Natural killer cell (primary cell): ENCODE measurements around the gene EXOC6B. TPM values are rescaled to one million over a fixed set of nuclear protein-coding genes. Genes with fewer than 3 reads are reported as not detected.

Experiments used
- ATAC-seq, 3 donors: fragments of 150-1000 bp in 2 of 3; fragments of 200-7000 bp in 1 of 3; cut with Tn5 transposase; 1 replicate in 1 of 3; 2 replicates in 2 of 3; pipeline ENCODE4 v1.10.0; 2021; ENCODE audit warnings: mild to moderate bottlenecking in 2 of 3, moderate library complexity in 2 of 3
- DNase-seq, 2 donors: peaks; one replicate each; pipeline versions ENCODE4 v3.0.0 to v3.0.0-alpha.2; 2013 to 2021; ENCODE audit warnings: mixed read lengths in 1 of 2
- H3K27ac ChIP-seq: one replicate; pipeline ENCODE4 v1.5.1; 2013; ENCODE audit warnings: mild to moderate bottlenecking, low read length
- H3K27me3 ChIP-seq: one replicate; pipeline ENCODE4 v1.6.1; 2013; ENCODE audit warnings: low read length; ENCODE audit not compliant: control insufficient read depth, insufficient read depth
- H3K36me3 ChIP-seq: one replicate; pipeline ENCODE4 v1.6.1; 2013; ENCODE audit warnings: low read length; ENCODE audit not compliant: control insufficient read depth, insufficient read depth
- H3K4me1 ChIP-seq: one replicate; pipeline ENCODE4 v1.6.1; 2013; ENCODE audit warnings: low read length; ENCODE audit not compliant: control insufficient read depth, insufficient read depth
- H3K4me3 ChIP-seq: one replicate; pipeline ENCODE4 v1.5.1; 2013; ENCODE audit warnings: low read length
- H3K9me3 ChIP-seq: one replicate; pipeline ENCODE4 v1.6.1; 2013; ENCODE audit warnings: low read length; ENCODE audit not compliant: control insufficient read depth, insufficient read depth
- H3K27ac Mint-ChIP-seq, 2 donors: one replicate each; pipeline ENCODE4 v1.8.0; 2022; ENCODE audit warnings: mild to moderate bottlenecking in 2 of 2, mixed read lengths in 2 of 2, moderate library complexity in 1 of 2
- H3K27me3 Mint-ChIP-seq, 2 donors: one replicate each; pipeline ENCODE4 v1.8.0; 2022; ENCODE audit warnings: low read depth in 2 of 2, mixed read lengths in 2 of 2
- H3K36me3 Mint-ChIP-seq: one replicate; pipeline ENCODE4 v1.8.0; 2022; ENCODE audit warnings: mixed read lengths
- H3K4me1 Mint-ChIP-seq, 2 donors: one replicate each; pipeline ENCODE4 v1.8.0; 2022; ENCODE audit warnings: mixed read lengths in 2 of 2
- H3K4me3 Mint-ChIP-seq: one replicate; pipeline ENCODE4 v1.8.0; 2022; ENCODE audit warnings: mild to moderate bottlenecking, moderate library complexity, mixed read lengths
- H3K9me3 Mint-ChIP-seq, 2 donors: one replicate each; pipeline ENCODE4 v1.8.0; 2022; ENCODE audit warnings: mixed read lengths in 2 of 2
- CTCF ChIP-seq: fragments of 200-600 bp; IDR thresholded peaks from one replicate; pipeline ENCODE4 v1.8.0; 2022; ENCODE audit warnings: antibody characterized with exemption
- WGBS: methylation state at CpG from one replicate; pipeline ENCODE4 v1.1.7; 2013; ENCODE audit warnings: missing lambda C conversion rate; ENCODE audit not compliant: insufficient coverage; 5-methylcytosine and 5-hydroxymethylcytosine counted together
- intact Hi-C: fragments of 100-400 bp; cut with micrococcal nuclease; formaldehyde crosslinking; loops from one replicate; pipeline ENCODE4 v1.14.2; 2022
- total RNA-seq, 4 donors: library from RNA; stranded (reverse); fragments of 120-200 nt in 1 of 4; gene quantifications; one replicate each; pipeline versions ENCODE4 v1.2.3 to v1.2.4, GENCODE V29; 2013 to 2022

EXOC6B gene
- total RNA-seq, 3 donors from 2014 or later (not counting 1 experiment from before 2014, with no cell fraction given), result 16.6 to 17.2 (median 17.1) TPM

- intact Hi-C loops, result no loop called here
- Mint-ChIP-seq H3K4me3 (no peak overlapping the region), H3K36me3 (peaks cover 5% of the 10 kb centered on the region), H3K9me3 (peaks cover 2 to 8% of the 10 kb centered on the region in 2 donors), H3K27me3 (no peaks in the 10 kb centered on the region), H3K27ac (no peak overlapping the region), H3K4me1 (no peaks in the 10 kb centered on the region)
- peaks cover 4% of the 10 kb centered on the region for H3K9me3 ChIP-seq
- ATAC-seq (no peak), DNase-seq (no peak)
- no peaks in the 10 kb centered on the region for H3K27me3 ChIP-seq
- no peak overlapping the region for H3K4me3 ChIP-seq
- TF ChIP-seq CTCF, result no peak
- WGBS, result 100% methylated on average over 1 of the region's 2 CpGs
- H3K27ac ChIP-seq, result no peak overlapping the region
- H3K4me1 ChIP-seq, result no peaks in the 10 kb centered on the region
- H3K36me3 ChIP-seq, result no peaks in the 10 kb centered on the region
Measured at GRCh38 chr2:72361521-72361920, 464.3 kb downstream of the EXOC6B start.

GRCh38 chr2:72361042-72361441 is 464.8 kb downstream of the EXOC6B start:
- no CpG with 5 or more reads among the region's 1 CpG for WGBS
- intact Hi-C loops, result no loop called here

GRCh38 chr2:72350852-72351251 is 475.0 kb downstream of the EXOC6B start:
- ATAC-seq, result no peak
- 80% methylated on average over 1 of the region's 2 CpGs for WGBS
- H3K9me3 Mint-ChIP-seq, result peaks cover 2 to 3% of the 10 kb centered on the region in 2 donors

More at GRCh38 chr2:72361042-72361441, 464.8 kb downstream of the EXOC6B start:
- Histone ChIP-seq H3K36me3 (no peaks in the 10 kb centered on the region), H3K4me1 (no peaks in the 10 kb centered on the region), H3K27ac (no peak overlapping the region), H3K27me3 (no peaks in the 10 kb centered on the region), H3K4me3 (no peak overlapping the region), H3K9me3 (peaks cover 4% of the 10 kb centered on the region)
- H3K9me3 Mint-ChIP-seq, result peaks cover 2 to 4% of the 10 kb centered on the region in 2 donors
- no peak for ATAC-seq
- TF ChIP-seq CTCF, result no peak
- H3K4me3 Mint-ChIP-seq, result no peak overlapping the region
- H3K27me3 Mint-ChIP-seq, result no peaks in the 10 kb centered on the region
- no peaks in the 10 kb centered on the region for H3K4me1 Mint-ChIP-seq
- peaks cover 5% of the 10 kb centered on the region for H3K36me3 Mint-ChIP-seq
- no peak overlapping the region for H3K27ac Mint-ChIP-seq
- no peak for DNase-seq

More at GRCh38 chr2:72350852-72351251, 475.0 kb downstream of the EXOC6B start:
- no peak overlapping the region for H3K27ac Mint-ChIP-seq
- H3K27me3 Mint-ChIP-seq, result no peaks in the 10 kb centered on the region
- H3K4me3 Mint-ChIP-seq, result no peak overlapping the region
- H3K36me3 Mint-ChIP-seq, result no peaks in the 10 kb centered on the region
- no peak for DNase-seq
- H3K4me1 Mint-ChIP-seq, result no peaks in the 10 kb centered on the region
- no peak overlapping the region for H3K4me3 ChIP-seq
- H3K36me3 ChIP-seq, result no peaks in the 10 kb centered on the region
- intact Hi-C loops, result no loop called here
- TF ChIP-seq CTCF, result no peak
- H3K27me3 ChIP-seq, result no peaks in the 10 kb centered on the region
- H3K27ac ChIP-seq, result no peak overlapping the region
- no peaks in the 10 kb centered on the region for H3K9me3 ChIP-seq
- no peaks in the 10 kb centered on the region for H3K4me1 ChIP-seq
